Stimulated activated CD4-positive, alpha-beta T cell treated with anti-CD3 and anti-CD28 coated beads, Interleukin-15, amount 100 ng/mL, for 1 hour (primary cell): Measurements from ENCODE around the gene CIAPIN1.

Experiments
- DNase-seq, 2 donors: peaks; one replicate each; pipeline ENCODE4 v3.0.0-alpha.2; 2020; ENCODE audit warnings: low read depth in 1 of 2, low spot score in 1 of 2

Gene CIAPIN1

GRCh38 chr16:57447186-57447962 is at the start of gene CIAPIN1, which contains the start of gene COQ9:
TSS of gene CIAPIN1 (minus strand) at chr16:57447385. CDS start at chr16:57440928, 6,457 bp downstream.
TSS of gene COQ9 (plus strand) at chr16:57447479. CDS start at chr16:57447506, 27 bp downstream.
- peak; percentile 76 to 88 for DNase-seq

- DNase-seq: no peak
Observed at GRCh38 chr16:57493767-57494166, 46.6 kb upstream of the CIAPIN1 start.

- no peak for DNase-seq
Observed at GRCh38 chr16:57489229-57489628, 42.0 kb upstream of the CIAPIN1 start.

- no peak for DNase-seq
Observed at GRCh38 chr16:57486858-57487834, 40.0 kb upstream of the CIAPIN1 start.

- peak; percentile 60 to 82 for DNase-seq
Observed at GRCh38 chr16:57485916-57486857, 39.0 kb upstream of the CIAPIN1 start, which contains the start of gene DOK4. TSS of gene DOK4 (minus strand) at chr16:57486493. CDS start at chr16:57479507, 6,986 bp downstream.

GRCh38 chr16:57485091-57485915 is 38.1 kb upstream of the CIAPIN1 start:
- DNase-seq: no peak

- DNase-seq: no peak
Observed at GRCh38 chr16:57484515-57485005, 37.4 kb upstream of the CIAPIN1 start.

GRCh38 chr16:57483725-57484514 is 36.7 kb upstream of the CIAPIN1 start:
- DNase-seq: no peak

GRCh38 chr16:57482845-57483545 is 35.8 kb upstream of the CIAPIN1 start:
- no peak for DNase-seq

GRCh38 chr16:57481421-57481820 is 34.2 kb upstream of the CIAPIN1 start:
- no peak for DNase-seq

GRCh38 chr16:57480754-57481230 is 33.6 kb upstream of the CIAPIN1 start:
- no peak for DNase-seq

- DNase-seq: no peak
Observed at GRCh38 chr16:57479976-57480753, 33.0 kb upstream of the CIAPIN1 start.

GRCh38 chr16:57479205-57479975 is 32.2 kb upstream of the CIAPIN1 start:
- DNase-seq: no peak

GRCh38 chr16:57478396-57479204 is 31.4 kb upstream of the CIAPIN1 start:
- DNase-seq: no peak

GRCh38 chr16:57477531-57478202 is 30.5 kb upstream of the CIAPIN1 start:
- no peak for DNase-seq
